KOPT-K1 (cell line): ENCODE data around the gene KCNMB2.
"Not testable (repeated sequence)": the region's sequence is repeated elsewhere in the genome, so short reads cannot be mapped to it uniquely, and the experiment has no call there.

Source experiments
- H3K27ac ChIP-seq: fragments of 200-600 bp; sonication (generic); 2 replicates; pipeline ENCODE4 v1.5.1; 2016; ENCODE audit warnings: antibody characterized with exemption, mild to moderate bottlenecking, low read depth, low read length; ENCODE audit not compliant: poor library complexity, severe bottlenecking
- H3K36me3 ChIP-seq: fragments of 200-600 bp; sonication (generic); 2 replicates; pipeline ENCODE4 v1.5.1; 2017; ENCODE audit warnings: antibody characterized with exemption, mild to moderate bottlenecking, low read length, moderate library complexity; ENCODE audit not compliant: insufficient read depth
- H3K9me3 ChIP-seq: fragments of 200-600 bp; sonication (generic); 2 replicates; pipeline ENCODE4 v1.5.1; 2017; ENCODE audit warnings: antibody characterized with exemption, low read length, mild to moderate bottlenecking; ENCODE audit not compliant: insufficient read depth, poor library complexity, severe bottlenecking

The KCNMB2 gene

DNA sequence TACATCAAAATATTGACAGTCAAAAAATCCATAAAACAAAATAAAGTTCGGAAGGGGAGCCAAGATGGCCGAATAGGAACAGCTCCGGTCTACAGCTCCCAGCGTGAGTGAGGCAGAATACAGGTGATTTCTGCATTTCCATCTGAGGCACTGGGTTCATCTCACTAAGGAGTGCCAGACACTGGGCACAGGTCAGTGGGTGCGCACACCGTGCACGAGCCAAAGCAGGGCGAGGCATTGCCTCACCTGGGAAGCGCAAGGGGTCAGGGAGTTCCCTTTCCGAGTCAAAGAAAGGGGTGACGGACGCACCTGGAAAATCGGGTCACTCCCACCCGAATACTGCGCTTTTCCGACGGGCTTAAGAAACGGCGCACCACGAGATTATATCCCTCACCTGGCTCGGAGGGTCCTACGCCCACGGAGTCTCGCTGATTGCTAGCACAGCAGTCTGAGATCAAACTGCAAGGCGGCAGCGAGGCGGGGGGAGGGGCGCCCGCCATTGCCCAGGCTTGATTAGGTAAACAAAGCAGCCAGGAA lies 323.7 kb downstream of the KCNMB2 start:
- H3K36me3 ChIP-seq, H3K27ac ChIP-seq, H3K9me3 ChIP-seq: not testable (repeated sequence)

DNA sequence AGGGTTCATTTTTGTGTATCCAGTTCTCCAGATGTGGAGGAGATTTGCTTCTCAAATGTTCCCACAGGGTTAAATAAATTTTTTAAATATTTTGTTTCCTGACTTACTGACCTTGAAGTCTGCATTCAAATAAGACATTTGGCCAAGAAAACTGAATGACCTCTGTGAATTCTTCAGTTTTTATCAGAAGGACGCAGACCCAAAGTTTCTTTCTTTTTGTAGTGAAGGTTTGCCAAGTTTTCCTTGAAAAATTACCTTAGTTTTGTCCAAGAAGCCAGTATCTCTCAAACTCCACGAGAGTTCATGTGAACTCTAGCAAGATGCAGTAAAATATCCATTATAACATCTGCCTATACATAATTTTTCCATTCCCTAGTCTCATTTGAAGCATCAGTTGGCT lies 332.4 kb downstream of the KCNMB2 start:
- H3K36me3 ChIP-seq, result no peaks in the 10 kb centered on the region
- no peaks in the 10 kb centered on the region for H3K9me3 ChIP-seq

DNA sequence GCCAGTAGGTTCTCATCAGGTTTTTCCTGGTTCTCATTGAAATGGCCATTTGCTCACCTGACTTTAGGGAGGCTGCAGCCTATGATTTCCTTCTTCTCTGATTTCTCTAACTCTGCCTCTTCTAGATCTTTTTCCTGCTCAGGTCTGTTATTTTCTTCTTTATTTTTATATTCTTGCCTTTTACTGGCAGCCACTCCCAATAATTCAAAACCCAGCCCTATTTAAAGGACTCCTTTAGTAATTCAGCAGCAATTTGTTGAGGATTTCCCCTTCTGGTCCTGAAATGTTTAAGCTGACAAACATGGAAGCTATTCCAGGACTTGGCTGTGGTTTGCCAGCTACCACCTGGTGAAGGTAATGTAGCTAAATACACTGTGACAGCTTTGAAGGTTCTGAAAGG lies 333.8 kb downstream of the KCNMB2 start:
- Histone ChIP-seq H3K36me3 (no peaks in the 10 kb centered on the region), H3K27ac (no peak overlapping the region), H3K9me3 (no peaks in the 10 kb centered on the region)

More for the DNA sequence above, 332.4 kb downstream of the KCNMB2 start:
- H3K27ac ChIP-seq, result no peak overlapping the region

DNA sequence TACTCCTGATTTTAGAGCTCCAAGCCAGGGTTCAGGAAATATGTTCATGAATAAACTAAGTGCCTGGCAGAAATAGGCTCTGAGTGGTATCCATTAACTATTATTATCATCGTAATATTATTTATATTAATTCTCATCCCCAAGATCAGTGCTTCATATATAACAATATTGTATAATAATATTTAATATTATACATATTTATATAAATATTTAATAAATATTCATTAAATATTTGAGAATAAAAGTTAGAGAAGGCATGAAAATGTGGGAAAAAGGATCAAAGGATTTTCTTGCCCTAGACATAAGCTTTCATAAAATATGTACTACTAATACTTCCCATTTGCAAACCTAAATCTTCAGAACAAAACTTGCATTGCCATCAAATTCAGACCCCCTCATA lies 338.9 kb downstream of the KCNMB2 start:
- H3K9me3 ChIP-seq, result no peaks in the 10 kb centered on the region
- no peak overlapping the region for H3K27ac ChIP-seq
- H3K36me3 ChIP-seq, result no peaks in the 10 kb centered on the region

DNA sequence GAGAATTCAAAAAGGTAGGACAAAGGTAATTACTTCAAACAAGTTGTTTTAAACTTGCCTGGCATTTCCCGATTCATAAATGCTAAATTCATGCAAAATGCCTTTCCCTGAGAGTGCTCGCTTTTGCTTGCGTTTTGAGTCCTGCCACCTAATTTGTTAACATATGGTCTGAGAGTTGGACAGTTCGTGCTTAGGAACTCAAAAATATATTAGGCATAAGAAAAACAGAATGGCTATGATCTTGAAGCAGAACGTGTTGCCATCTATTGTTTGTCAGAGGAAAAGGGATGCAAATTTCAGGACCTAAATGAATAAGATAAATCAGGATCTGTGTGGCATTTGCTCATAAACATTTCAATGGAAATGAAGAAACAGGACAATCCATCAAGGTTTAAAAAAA lies 339.6 kb downstream of the KCNMB2 start:
- H3K27ac ChIP-seq, result no peak overlapping the region
- no peaks in the 10 kb centered on the region for H3K36me3 ChIP-seq

DNA sequence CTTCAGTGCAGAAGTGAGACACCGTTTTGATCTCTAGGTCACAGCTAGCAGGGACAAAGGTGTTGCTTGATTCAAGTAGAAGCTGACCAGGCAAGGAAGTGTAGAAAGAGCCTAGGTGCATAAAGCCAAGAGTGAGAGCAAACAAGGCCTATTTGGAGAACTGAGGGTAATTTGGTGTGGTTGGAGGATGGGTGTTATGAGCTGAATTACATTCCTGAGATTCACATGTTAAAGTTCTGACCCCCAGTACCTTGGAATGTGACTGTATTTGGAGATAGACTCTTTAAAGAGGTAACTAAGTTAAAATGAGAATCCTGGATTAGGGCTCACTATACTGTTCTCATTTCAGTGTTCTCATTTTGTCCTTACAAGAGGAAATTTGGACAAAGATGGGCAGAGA lies 344.0 kb downstream of the KCNMB2 start:
- Histone ChIP-seq H3K9me3 (no peaks in the 10 kb centered on the region), H3K27ac (no peak overlapping the region), H3K36me3 (no peaks in the 10 kb centered on the region)

More for the DNA sequence above, 339.6 kb downstream of the KCNMB2 start:
- H3K9me3 ChIP-seq, result no peaks in the 10 kb centered on the region
